Uterus (tissue), 2 donors: ENCODE data around the gene RNF128.

Experiments used
- POLR2A ChIP-seq, 2 donors: fragments of 450-650 bp; IDR thresholded peaks; one replicate each; pipeline ENCODE4 v1.6.1; 2016; ENCODE audit warnings: antibody characterized with exemption in 2 of 2, mild to moderate bottlenecking in 1 of 2, moderate library complexity in 1 of 2
- TF ChIP-seq, protein P1 (sequence below), 4 experiments: fragments of 200-600 bp in 2 of 4; fragments of 450-650 bp in 2 of 4; sonication (generic) in 2 of 4; IDR thresholded peaks; one replicate each; pipeline ENCODE4 v1.5.1; 2016 to 2019; ENCODE audit warnings: antibody characterized with exemption in 4 of 4, mild to moderate bottlenecking in 2 of 4, moderate library complexity in 1 of 4

DNA sequence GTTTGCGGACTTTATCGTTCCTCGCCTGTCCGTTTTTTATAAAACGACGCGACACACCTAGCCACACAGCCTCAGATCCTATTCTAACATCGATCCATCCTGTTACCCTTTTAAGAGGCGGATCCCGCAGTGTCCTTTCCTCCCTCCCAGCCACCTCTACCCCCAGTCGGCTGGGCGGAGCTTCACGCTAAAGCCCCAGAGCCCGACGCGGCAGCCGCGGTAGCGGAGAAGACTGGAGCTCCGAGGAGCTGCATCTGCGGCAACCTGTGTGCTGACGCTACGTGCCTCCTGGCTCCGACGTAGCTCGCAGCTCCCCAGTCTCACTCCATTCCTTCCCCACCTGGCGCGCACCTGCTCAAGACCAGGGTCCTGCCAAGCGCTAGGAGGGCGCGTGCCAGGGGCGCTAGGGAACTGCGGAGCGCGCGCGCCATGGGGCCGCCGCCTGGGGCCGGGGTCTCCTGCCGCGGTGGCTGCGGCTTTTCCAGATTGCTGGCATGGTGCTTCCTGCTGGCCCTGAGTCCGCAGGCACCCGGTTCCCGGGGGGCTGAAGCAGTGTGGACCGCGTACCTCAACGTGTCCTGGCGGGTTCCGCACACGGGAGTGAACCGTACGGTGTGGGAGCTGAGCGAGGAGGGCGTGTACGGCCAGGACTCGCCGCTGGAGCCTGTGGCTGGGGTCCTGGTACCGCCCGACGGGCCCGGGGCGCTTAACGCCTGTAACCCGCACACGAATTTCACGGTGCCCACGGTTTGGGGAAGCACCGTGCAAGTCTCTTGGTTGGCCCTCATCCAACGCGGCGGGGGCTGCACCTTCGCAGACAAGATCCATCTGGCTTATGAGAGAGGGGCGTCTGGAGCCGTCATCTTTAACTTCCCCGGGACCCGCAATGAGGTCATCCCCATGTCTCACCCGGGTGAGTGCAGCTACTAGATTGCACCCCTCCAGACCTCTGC, at the start of gene RNF128:
- TF ChIP-seq, protein P1, sequence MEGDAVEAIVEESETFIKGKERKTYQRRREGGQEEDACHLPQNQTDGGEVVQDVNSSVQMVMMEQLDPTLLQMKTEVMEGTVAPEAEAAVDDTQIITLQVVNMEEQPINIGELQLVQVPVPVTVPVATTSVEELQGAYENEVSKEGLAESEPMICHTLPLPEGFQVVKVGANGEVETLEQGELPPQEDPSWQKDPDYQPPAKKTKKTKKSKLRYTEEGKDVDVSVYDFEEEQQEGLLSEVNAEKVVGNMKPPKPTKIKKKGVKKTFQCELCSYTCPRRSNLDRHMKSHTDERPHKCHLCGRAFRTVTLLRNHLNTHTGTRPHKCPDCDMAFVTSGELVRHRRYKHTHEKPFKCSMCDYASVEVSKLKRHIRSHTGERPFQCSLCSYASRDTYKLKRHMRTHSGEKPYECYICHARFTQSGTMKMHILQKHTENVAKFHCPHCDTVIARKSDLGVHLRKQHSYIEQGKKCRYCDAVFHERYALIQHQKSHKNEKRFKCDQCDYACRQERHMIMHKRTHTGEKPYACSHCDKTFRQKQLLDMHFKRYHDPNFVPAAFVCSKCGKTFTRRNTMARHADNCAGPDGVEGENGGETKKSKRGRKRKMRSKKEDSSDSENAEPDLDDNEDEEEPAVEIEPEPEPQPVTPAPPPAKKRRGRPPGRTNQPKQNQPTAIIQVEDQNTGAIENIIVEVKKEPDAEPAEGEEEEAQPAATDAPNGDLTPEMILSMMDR (IDR thresholded peaks at IDR 0.05), result no peak
- TF ChIP-seq POLR2A (IDR thresholded peaks at IDR 0.05), result no peak
